ENCODE results near the gene BACH1. TPM values are rescaled to one million over a fixed set of nuclear protein-coding genes. Genes with fewer than 3 reads are reported as not detected.

BACH1 gene
- total RNA-seq, 1 experiment from 2014 or later = 48.7 TPM

GRCh38 chr21:29347274-29347681 lies 48.6 kb downstream of the BACH1 start:
- ATAC-seq (no peak), DNase-seq (ENCODE audit: low spot score) (no peak)
- TF ChIP-seq ZNF425 (CRISPR knock-in tag; conservative IDR thresholded peaks at IDR 0.05) = no peak
- TF ChIP-seq ATF3 (CRISPR knock-in tag; conservative IDR thresholded peaks at IDR 0.05) = no peak
- no peak for TF ChIP-seq IRF2 (CRISPR knock-in tag; IDR thresholded peaks at IDR 0.05; ENCODE audit: borderline replicate concordance, low read depth)
- TF ChIP-seq FOXP1 (CRISPR knock-in tag; IDR thresholded peaks at IDR 0.05; ENCODE audit: borderline replicate concordance) = no peak
- TF ChIP-seq IRF1 (CRISPR knock-in tag; IDR thresholded peaks at IDR 0.05) = no peak
- TF ChIP-seq ZNF263 (CRISPR knock-in tag; IDR thresholded peaks at IDR 0.05; ENCODE audit: low read depth) = no peak
- no peak for TF ChIP-seq KAT7 (CRISPR knock-in tag; IDR thresholded peaks at IDR 0.05; ENCODE audit: borderline replicate concordance)
- TF ChIP-seq GRHL2 (CRISPR knock-in tag; IDR thresholded peaks at IDR 0.05; ENCODE audit: insufficient replicate concordance, severe bottlenecking) = no peak
- ChIA-PET POLR2A (no interaction called here), CTCF (no interaction called here)
- H3K4me3 Mint-ChIP-seq = no peak overlapping the region
- H3K27ac Mint-ChIP-seq = no peak overlapping the region
- H3K4me1 Mint-ChIP-seq = no peaks in the 10 kb centered on the region
- H3K36me3 Mint-ChIP-seq = peaks cover 10% of the 10 kb centered on the region
- H3K9me3 Mint-ChIP-seq = no peaks in the 10 kb centered on the region
- no peaks in the 10 kb centered on the region for H3K27me3 Mint-ChIP-seq (ENCODE audit: low read depth)

- ATAC-seq = no peak
- ChIA-PET CTCF (interaction anchor here (2.1 kb wide), 2 partner anchors 12 to 260 kb away, joined by 11 to 13 read pairs; no protein-coding TSS in a partner anchor), POLR2A (no interaction called here)
- no peaks in the 10 kb centered on the region for H3K4me1 Mint-ChIP-seq
- peaks cover 19% of the 10 kb centered on the region for H3K9me3 Mint-ChIP-seq
- peaks cover 29% of the 10 kb centered on the region for H3K36me3 Mint-ChIP-seq
- no peaks in the 10 kb centered on the region for H3K27me3 Mint-ChIP-seq (ENCODE audit: low read depth)
- TF ChIP-seq ARID4B (CRISPR knock-in tag; IDR thresholded peaks at IDR 0.05; ENCODE audit: borderline replicate concordance) = no peak
- TF ChIP-seq IRF2 (CRISPR knock-in tag; IDR thresholded peaks at IDR 0.05; ENCODE audit: borderline replicate concordance, low read depth) = no peak
- no peak for TF ChIP-seq ZBTB43 (CRISPR knock-in tag; IDR thresholded peaks at IDR 0.05)
- no peak overlapping the region for H3K4me3 Mint-ChIP-seq
- DNase-seq (ENCODE audit: low spot score) = no peak
- no peak overlapping the region for H3K27ac Mint-ChIP-seq
Measured at GRCh38 chr21:29349702-29350101, 51.0 kb downstream of the BACH1 start.

GRCh38 chr21:29350246-29350779 lies 51.6 kb downstream of the BACH1 start:
- Mint-ChIP-seq H3K27me3 (ENCODE audit: low read depth) (no peaks in the 10 kb centered on the region), H3K4me3 (no peak overlapping the region), H3K27ac (no peak overlapping the region), H3K36me3 (peaks cover 35% of the 10 kb centered on the region), H3K4me1 (no peaks in the 10 kb centered on the region), H3K9me3 (peaks cover 24% of the 10 kb centered on the region)
- ATAC-seq = no peak
- TF ChIP-seq ZNF532 (CRISPR knock-in tag; IDR thresholded peaks at IDR 0.05; ENCODE audit: borderline replicate concordance) (no peak), ATF1 (CRISPR knock-in tag; IDR thresholded peaks at IDR 0.05) (no peak), RORB (CRISPR knock-in tag; IDR thresholded peaks at IDR 0.05) (no peak)
- CTCF ChIA-PET = no interaction called here
- POLR2A ChIA-PET = no interaction called here
- no peak for DNase-seq (ENCODE audit: low spot score)

All from WTC11 (cell line).